SK-N-MC (cell line): ENCODE measurements around the gene UHRF2.

Experiments
- EZH2 ChIP-seq: fragments of 200-600 bp; sonication (generic); IDR thresholded peaks from one replicate; pipeline ENCODE4 v1.6.1; 2017; ENCODE audit warnings: antibody characterized with exemption
- FOXP2 ChIP-seq: optimal IDR thresholded peaks from 2 replicates; pipeline ENCODE3; 2011; ENCODE audit warnings: mild to moderate bottlenecking, moderate library complexity; ENCODE audit not compliant: insufficient read depth; ENCODE audit errors: extremely low read length, control extremely low read depth
- POLR2AphosphoS5 ChIP-seq: IDR thresholded peaks from 2 replicates; pipeline ENCODE4 v1.6.1; 2012; ENCODE audit warnings: mild to moderate bottlenecking, low read depth, low read length, borderline replicate concordance

DNA sequence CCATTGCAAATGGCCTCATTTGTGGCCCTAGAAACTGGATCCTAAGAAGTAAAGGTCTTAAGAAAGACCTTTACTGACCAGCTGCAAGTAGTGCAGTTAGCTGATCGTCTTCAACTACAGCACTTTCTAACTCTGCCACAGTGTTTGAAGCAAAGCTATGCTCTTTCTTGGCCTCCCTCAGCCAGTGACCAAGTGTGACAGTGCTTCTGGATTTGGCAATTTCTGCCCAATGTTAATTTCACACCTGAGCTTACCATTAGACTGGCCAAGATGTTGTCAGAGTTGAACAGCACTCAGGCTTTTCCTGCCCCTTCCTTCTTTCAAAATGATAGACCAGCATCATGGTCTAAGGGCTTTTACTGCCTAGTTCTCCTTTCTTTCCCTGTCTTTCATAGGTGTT is 36.1 kb downstream of the UHRF2 start:
- TF ChIP-seq EZH2 = no peak
- no peak for TF ChIP-seq POLR2AphosphoS5
- TF ChIP-seq FOXP2 = no peak
